Measurements from ENCODE around the gene NOXA1.

The NOXA1 gene

DNA sequence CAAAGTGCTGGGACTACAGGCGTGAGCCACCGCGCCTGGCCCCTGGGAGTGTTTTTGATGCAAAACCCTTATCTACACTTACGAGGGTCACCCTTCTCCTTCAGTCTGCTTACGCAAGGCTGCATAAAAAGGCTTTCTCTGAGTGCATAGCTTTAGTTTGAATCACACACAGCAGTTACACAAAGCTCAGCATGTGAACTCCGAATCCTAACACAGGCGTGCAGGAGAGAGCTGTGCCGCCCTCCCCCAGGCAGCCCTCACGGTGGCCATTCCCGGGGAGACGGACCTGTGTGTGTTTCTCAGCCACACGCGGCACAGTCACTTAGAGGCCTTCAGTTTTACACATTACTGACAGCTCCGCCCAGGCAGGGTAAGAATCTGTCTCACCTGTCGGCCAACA is 27.0 kb upstream of the NOXA1 start:
- TF ChIP-seq CTCF (IDR thresholded peaks at IDR 0.05; ENCODE audit: low read depth, low read length): no peak
- H3K4me3 ChIP-seq (ENCODE audit: low read depth, low read length): no peak overlapping the region

DNA sequence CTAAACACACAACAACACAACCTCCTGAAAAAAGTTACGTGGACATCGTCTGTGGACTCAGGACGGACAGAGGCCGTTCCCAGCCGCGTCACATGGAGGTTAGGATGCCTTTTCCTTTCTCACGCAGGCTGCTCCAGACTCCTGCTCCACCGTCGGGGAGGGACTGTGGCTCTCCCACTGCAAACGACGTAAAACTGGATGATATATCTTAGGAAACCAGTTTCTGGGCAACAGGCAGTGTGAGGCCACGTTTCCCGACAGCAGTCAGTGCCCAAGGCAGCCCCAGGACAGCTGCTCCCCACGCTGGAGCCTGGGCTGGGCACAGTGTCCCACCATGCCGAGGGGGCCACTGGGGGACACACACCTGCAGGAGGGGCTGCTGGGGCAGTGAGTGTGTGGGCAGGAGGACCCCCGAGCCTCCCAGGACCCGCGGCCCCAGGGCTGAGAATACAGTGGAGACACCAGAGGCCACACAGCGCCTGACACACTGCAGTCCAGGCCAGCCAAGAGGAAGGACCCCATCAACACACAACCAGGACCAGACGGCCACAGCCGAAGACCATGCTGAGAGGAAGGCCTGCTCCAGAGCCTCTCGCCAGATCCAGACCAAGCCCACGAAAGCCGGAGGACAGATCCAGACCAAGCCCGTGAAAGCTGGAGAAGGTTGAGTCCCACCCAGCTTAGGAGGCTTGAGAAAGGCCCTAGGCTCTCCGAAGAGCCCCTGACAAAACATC is 26.4 kb upstream of the NOXA1 start:
- no peak overlapping the region for H3K4me3 ChIP-seq (ENCODE audit: low read depth, low read length)
- no peak for TF ChIP-seq CTCF (IDR thresholded peaks at IDR 0.05; ENCODE audit: low read depth, low read length)

GRCh38 chr9:137397675-137398423 is 25.3 kb upstream of the NOXA1 start:
- H3K4me3 ChIP-seq (ENCODE audit: low read depth, low read length): no peak overlapping the region
- TF ChIP-seq CTCF (IDR thresholded peaks at IDR 0.05; ENCODE audit: low read depth, low read length): no peak

- no peak overlapping the region for H3K4me3 ChIP-seq (ENCODE audit: low read depth, low read length)
- TF ChIP-seq CTCF (IDR thresholded peaks at IDR 0.05; ENCODE audit: low read depth, low read length): no peak
Observed at GRCh38 chr9:137398561-137399468, 24.4 kb upstream of the NOXA1 start.

DNA sequence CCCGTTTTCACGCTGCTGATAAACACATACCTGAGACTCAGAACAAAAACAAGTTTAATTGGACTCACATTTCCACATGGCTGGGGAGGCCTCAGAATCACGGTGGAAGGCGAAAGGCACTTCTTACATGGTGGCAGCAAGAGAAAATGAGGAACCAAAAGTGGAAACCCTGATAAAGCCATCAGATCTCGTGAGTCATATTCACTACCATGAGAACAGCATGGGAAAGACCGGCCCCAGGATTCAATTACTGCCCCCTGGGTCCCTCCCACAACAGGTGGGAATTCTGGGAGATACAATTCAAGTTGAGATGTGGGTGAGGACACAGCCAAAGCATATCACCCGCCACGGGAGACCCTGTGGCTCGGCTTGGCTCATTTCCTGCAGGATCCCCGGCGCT is 20.4 kb upstream of the NOXA1 start:
- no peak overlapping the region for H3K4me3 ChIP-seq (ENCODE audit: low read depth, low read length)
- no peak for TF ChIP-seq CTCF (IDR thresholded peaks at IDR 0.05; ENCODE audit: low read depth, low read length)

- no peak overlapping the region for H3K4me3 ChIP-seq (ENCODE audit: low read depth, low read length)
- TF ChIP-seq CTCF (IDR thresholded peaks at IDR 0.05; ENCODE audit: low read depth, low read length): no peak
Observed at GRCh38 chr9:137403269-137403668, 19.9 kb upstream of the NOXA1 start.
